Mucosa of descending colon (tissue), 3 donors: ENCODE results near the gene PSIP1. TPM values are rescaled to one million over a fixed set of nuclear protein-coding genes. Genes with fewer than 3 reads are reported as not detected.

Source experiments
- ATAC-seq: fragments of 200-7000 bp; cut with Tn5 transposase; one replicate; pipeline ENCODE4 v1.9.1; 2020; ENCODE audit warnings: mild to moderate bottlenecking, moderate library complexity
- DNase-seq, 3 donors: peaks; one replicate each; pipeline ENCODE4 v3.0.0-alpha.2; 2020
- H3K36me3 ChIP-seq: fragments of 200-600 bp; one replicate; pipeline ENCODE4 v1.8.0; 2021; ENCODE audit warnings: low read depth, mild to moderate bottlenecking
- H3K4me1 ChIP-seq: fragments of 200-600 bp; one replicate; pipeline ENCODE4 v1.8.0; 2021; ENCODE audit warnings: low read depth, mild to moderate bottlenecking
- H3K4me3 ChIP-seq: fragments of 200-600 bp; one replicate; pipeline ENCODE4 v1.8.0; 2021; ENCODE audit warnings: mild to moderate bottlenecking
- H3K9me3 ChIP-seq: fragments of 200-600 bp; one replicate; pipeline ENCODE4 v1.8.0; 2021; ENCODE audit warnings: mild to moderate bottlenecking
- intact Hi-C, 2 donors: fragments of 100-400 bp; cut with DNase I in 1 of 2; cut with micrococcal nuclease in 1 of 2; formaldehyde crosslinking; loops; one replicate each; pipeline versions ENCODE4 v1.11.0 to v1.11.1; 2022; cut with DNase I, micrococcal nuclease
- total RNA-seq, 3 donors: library from RNA; stranded (reverse); fragmentation: NEBNext Ultra II Directional in 2 of 3; extraction: Animal tissue kit (Norgen Biotek cat#: 25700) in 2 of 3; gene quantifications; one replicate each; pipeline versions ENCODE4 v1.2.1 to v1.2.4, GENCODE V29; 2021 to 2023
- TF ChIP-seq, protein P1 (sequence below): fragments of 200-600 bp; IDR thresholded peaks from one replicate; pipeline ENCODE4 v1.8.0; 2022; ENCODE audit warnings: antibody characterized with exemption, mild to moderate bottlenecking
- donor health status: DM: no; HTN: no; CAD: no; lungs with moderate emphysema.
- donor health status: DM: no; HTN: no; CAD: no.
- donor health status: DM: no; HTN: yes; CAD: no.

The PSIP1 gene
- total RNA-seq, 3 donors from 2014 or later: 19.9 to 58.4 (median 28.0) TPM

DNA sequence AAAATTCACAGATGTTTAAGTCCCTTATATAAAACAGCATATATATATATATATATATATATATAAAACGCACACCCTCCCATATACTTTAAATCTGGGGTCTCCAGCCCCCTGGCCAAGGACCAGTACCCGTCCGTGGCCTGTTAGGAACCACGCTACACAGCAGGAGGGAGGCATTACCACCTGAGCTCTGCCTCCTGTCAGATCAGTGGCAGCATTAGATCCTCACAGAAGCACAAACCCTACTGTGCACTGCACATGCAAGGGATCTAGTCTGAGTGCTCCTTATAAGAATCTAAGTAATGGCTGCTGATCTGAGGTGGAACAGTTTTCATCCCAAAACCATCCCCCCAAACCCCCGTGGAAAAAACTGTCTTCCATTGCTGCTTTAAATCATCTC lies 9.0 kb downstream of the PSIP1 start:
- ATAC-seq: no peak

GRCh38 chr9:15501179-15501578 lies 9.6 kb downstream of the PSIP1 start:
- intact Hi-C loops: no loop called here
- no peak for DNase-seq
- ATAC-seq: no peak
- Histone ChIP-seq H3K4me3 (no peak overlapping the region), H3K4me1 (no peaks in the 10 kb centered on the region), H3K9me3 (no peaks in the 10 kb centered on the region), H3K36me3 (no peaks in the 10 kb centered on the region)
- TF ChIP-seq, protein P1, sequence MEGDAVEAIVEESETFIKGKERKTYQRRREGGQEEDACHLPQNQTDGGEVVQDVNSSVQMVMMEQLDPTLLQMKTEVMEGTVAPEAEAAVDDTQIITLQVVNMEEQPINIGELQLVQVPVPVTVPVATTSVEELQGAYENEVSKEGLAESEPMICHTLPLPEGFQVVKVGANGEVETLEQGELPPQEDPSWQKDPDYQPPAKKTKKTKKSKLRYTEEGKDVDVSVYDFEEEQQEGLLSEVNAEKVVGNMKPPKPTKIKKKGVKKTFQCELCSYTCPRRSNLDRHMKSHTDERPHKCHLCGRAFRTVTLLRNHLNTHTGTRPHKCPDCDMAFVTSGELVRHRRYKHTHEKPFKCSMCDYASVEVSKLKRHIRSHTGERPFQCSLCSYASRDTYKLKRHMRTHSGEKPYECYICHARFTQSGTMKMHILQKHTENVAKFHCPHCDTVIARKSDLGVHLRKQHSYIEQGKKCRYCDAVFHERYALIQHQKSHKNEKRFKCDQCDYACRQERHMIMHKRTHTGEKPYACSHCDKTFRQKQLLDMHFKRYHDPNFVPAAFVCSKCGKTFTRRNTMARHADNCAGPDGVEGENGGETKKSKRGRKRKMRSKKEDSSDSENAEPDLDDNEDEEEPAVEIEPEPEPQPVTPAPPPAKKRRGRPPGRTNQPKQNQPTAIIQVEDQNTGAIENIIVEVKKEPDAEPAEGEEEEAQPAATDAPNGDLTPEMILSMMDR: no peak

More for the DNA sequence above, 9.0 kb downstream of the PSIP1 start:
- no peaks in the 10 kb centered on the region for H3K9me3 ChIP-seq
- DNase-seq: no peak
- TF ChIP-seq, protein P1: no peak
- no peaks in the 10 kb centered on the region for H3K36me3 ChIP-seq
- intact Hi-C loops: no loop called here
- no peak overlapping the region for H3K4me3 ChIP-seq
- H3K4me1 ChIP-seq: no peaks in the 10 kb centered on the region

GRCh38 chr9:15499139-15499538 lies 11.6 kb downstream of the PSIP1 start:
- no peak for ATAC-seq
- no peak overlapping the region for H3K4me3 ChIP-seq
- TF ChIP-seq, protein P1: no peak
- no peaks in the 10 kb centered on the region for H3K9me3 ChIP-seq
- no peaks in the 10 kb centered on the region for H3K4me1 ChIP-seq
- no peak for DNase-seq
- H3K36me3 ChIP-seq: no peaks in the 10 kb centered on the region
- intact Hi-C loops: no loop called here

- no peaks in the 10 kb centered on the region for H3K9me3 ChIP-seq
- no peak overlapping the region for H3K4me3 ChIP-seq
- TF ChIP-seq, protein P1: no peak
- DNase-seq: no peak
- ATAC-seq: no peak
- H3K36me3 ChIP-seq: no peaks in the 10 kb centered on the region
- intact Hi-C loops: no loop called here
- no peaks in the 10 kb centered on the region for H3K4me1 ChIP-seq
Observed at GRCh38 chr9:15498246-15498995, 12.3 kb downstream of the PSIP1 start.

DNA sequence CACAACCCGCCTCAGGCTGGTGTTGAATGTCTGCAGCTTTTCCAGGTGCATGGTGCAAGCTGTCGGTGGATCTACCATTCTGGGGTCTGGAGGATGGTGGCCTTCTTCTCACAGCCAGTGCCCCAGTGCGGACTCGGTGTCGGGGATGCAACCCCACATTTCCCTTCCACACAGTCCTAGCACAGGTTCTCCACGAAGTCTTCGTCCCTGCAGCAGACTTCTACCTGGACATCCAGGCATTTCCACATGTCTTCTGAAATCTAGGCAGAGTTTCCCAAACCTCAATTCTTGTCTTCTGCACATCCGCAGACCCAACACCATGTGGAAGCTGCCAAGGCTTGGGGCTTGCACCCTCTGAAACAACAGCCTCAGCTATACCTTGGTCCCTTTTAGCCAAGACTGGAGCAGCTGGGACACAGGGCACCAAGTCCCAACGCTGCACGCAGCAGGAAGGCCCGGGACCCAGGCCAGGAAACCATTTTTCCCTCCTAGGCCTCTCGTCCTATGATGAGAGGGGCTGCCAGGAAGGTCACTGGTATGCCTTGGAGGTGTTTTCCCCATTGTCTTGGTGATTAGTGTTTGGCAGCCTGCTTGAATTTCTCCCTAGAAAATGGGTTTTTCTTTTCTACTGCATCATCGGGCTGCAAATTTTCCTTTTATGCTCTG lies 18.2 kb downstream of the PSIP1 start:
- DNase-seq (no peak), ATAC-seq (no peak)
- Histone ChIP-seq H3K4me1 (no peaks in the 10 kb centered on the region), H3K9me3 (no peaks in the 10 kb centered on the region), H3K4me3 (no peak overlapping the region), H3K36me3 (no peaks in the 10 kb centered on the region)
- intact Hi-C loops: no loop called here
- TF ChIP-seq, protein P1: no peak
